ENCODE measurements around the gene UNC13C.

- no peak for TF ChIP-seq EZH2 (IDR thresholded peaks at IDR 0.05; ENCODE audit: insufficient read depth, low read length)
- TF ChIP-seq CTCF (IDR thresholded peaks at IDR 0.05; ENCODE audit: insufficient read depth, low read depth, low read length) = no peak
Measured at GRCh38 chr15:54605556-54605955, 627.3 kb downstream of the UNC13C start.

Data from astrocyte (in vitro differentiated cells and primary cell).